Progenitor cell of endocrine pancreas (in vitro differentiated cells): ENCODE results near the gene CCDC106. TPM values are rescaled to one million over a fixed set of nuclear protein-coding genes. Genes with fewer than 3 reads are reported as not detected.

ENCODE experiments used
- DNase-seq: peaks from one replicate; pipeline ENCODE4 v3.0.0; 2021; ENCODE audit warnings: low spot score; ENCODE audit not compliant: unreplicated experiment
- H3K27ac Mint-ChIP-seq: 2 replicates; pipeline ENCODE4 v1.8.0; 2021; ENCODE audit warnings: mild to moderate bottlenecking, moderate library complexity, mixed read lengths
- H3K27me3 Mint-ChIP-seq: 2 replicates; pipeline ENCODE4 v1.8.0; 2021; ENCODE audit warnings: mixed read lengths
- H3K36me3 Mint-ChIP-seq: 2 replicates; pipeline ENCODE4 v1.8.0; 2022; ENCODE audit warnings: mixed read lengths; ENCODE audit not compliant: insufficient read depth
- H3K4me1 Mint-ChIP-seq: 2 replicates; pipeline ENCODE4 v1.8.0; 2021; ENCODE audit warnings: low read depth, mixed read lengths
- H3K4me3 Mint-ChIP-seq: 2 replicates; pipeline ENCODE4 v1.8.0; 2021; ENCODE audit warnings: low read depth, mild to moderate bottlenecking, moderate library complexity, mixed read lengths
- H3K9me3 Mint-ChIP-seq: 2 replicates; pipeline ENCODE4 v1.8.0; 2021; ENCODE audit warnings: low read depth, mixed read lengths
- CTCF ChIP-seq: fragments of 200-600 bp; sonication (generic); IDR thresholded peaks from one replicate; pipeline ENCODE4 v1.5.0; 2021; ENCODE audit warnings: antibody characterized with exemption, mild to moderate bottlenecking; ENCODE audit not compliant: unreplicated experiment
- total RNA-seq: library from RNA; stranded (reverse); gene quantifications from 2 replicates; pipeline ENCODE4 v1.2.1, GENCODE V29; 2021

Gene CCDC106
- total RNA-seq, 1 donor from 2014 or later = 23.9 TPM

GRCh38 chr19:55668603-55669348 lies 20.8 kb downstream of the CCDC106 start:
- TF ChIP-seq CTCF = no peak
- H3K4me1 Mint-ChIP-seq = peaks cover 5% of the 10 kb centered on the region
- DNase-seq = no peak
- H3K27ac Mint-ChIP-seq = no peak overlapping the region
- H3K9me3 Mint-ChIP-seq = no peaks in the 10 kb centered on the region
- H3K4me3 Mint-ChIP-seq = no peak overlapping the region
- H3K27me3 Mint-ChIP-seq = no peaks in the 10 kb centered on the region
- peaks cover 13% of the 10 kb centered on the region for H3K36me3 Mint-ChIP-seq

GRCh38 chr19:55669418-55670279 lies 21.6 kb downstream of the CCDC106 start:
- Mint-ChIP-seq H3K27me3 (no peaks in the 10 kb centered on the region), H3K36me3 (peaks cover 14% of the 10 kb centered on the region), H3K9me3 (no peaks in the 10 kb centered on the region), H3K4me3 (no peak overlapping the region), H3K27ac (peak overlapping the region; percentile 10), H3K4me1 (peaks cover 9% of the 10 kb centered on the region)
- no peak for TF ChIP-seq CTCF
- no peak for DNase-seq

- Mint-ChIP-seq H3K9me3 (no peaks in the 10 kb centered on the region), H3K4me3 (no peak overlapping the region), H3K27me3 (no peaks in the 10 kb centered on the region), H3K27ac (no peak overlapping the region), H3K36me3 (peaks cover 14% of the 10 kb centered on the region), H3K4me1 (peaks cover 9% of the 10 kb centered on the region)
- no peak for TF ChIP-seq CTCF
- DNase-seq = no peak
Observed at GRCh38 chr19:55670280-55671053, 22.5 kb downstream of the CCDC106 start.

- no peak overlapping the region for H3K27ac Mint-ChIP-seq
- H3K27me3 Mint-ChIP-seq = no peaks in the 10 kb centered on the region
- H3K36me3 Mint-ChIP-seq = peaks cover 11% of the 10 kb centered on the region
- H3K9me3 Mint-ChIP-seq = no peaks in the 10 kb centered on the region
- DNase-seq = no peak
- no peak for TF ChIP-seq CTCF
- no peak overlapping the region for H3K4me3 Mint-ChIP-seq
- peaks cover 15% of the 10 kb centered on the region for H3K4me1 Mint-ChIP-seq
Observed at GRCh38 chr19:55671054-55671378, 23.0 kb downstream of the CCDC106 start.

GRCh38 chr19:55672418-55672817 lies 24.4 kb downstream of the CCDC106 start:
- no peak for TF ChIP-seq CTCF
- H3K36me3 Mint-ChIP-seq = peaks cover 11% of the 10 kb centered on the region
- no peaks in the 10 kb centered on the region for H3K9me3 Mint-ChIP-seq
- H3K4me1 Mint-ChIP-seq = peaks cover 25% of the 10 kb centered on the region
- H3K27me3 Mint-ChIP-seq = no peaks in the 10 kb centered on the region
- H3K4me3 Mint-ChIP-seq = no peak overlapping the region
- no peak overlapping the region for H3K27ac Mint-ChIP-seq
- no peak for DNase-seq
